Left cardiac atrium (tissue), 4 donors: ENCODE results near the gene ANP32B. TPM values are rescaled to one million over a fixed set of nuclear protein-coding genes. Genes with fewer than 3 reads are reported as not detected.
"Not testable (repeated sequence)": the region's sequence is repeated elsewhere in the genome, so short reads cannot be mapped to it uniquely, and the experiment has no call there.

Experiments used
- ATAC-seq, 2 donors: fragments of 200-7000 bp; cut with Tn5 transposase; one replicate each; pipeline ENCODE4 v1.9.1; 2020; ENCODE audit warnings: mild to moderate bottlenecking in 2 of 2, moderate library complexity in 2 of 2
- DNase-seq: peaks from one replicate; pipeline ENCODE4 v3.0.0-alpha.2; 2020
- intact Hi-C, 2 donors: fragments of 100-400 bp; cut with DNase I; formaldehyde crosslinking; loops; one replicate each; pipeline versions ENCODE4 v1.14.1 to v1.15.1; 2022 to 2023
- total RNA-seq, 2 donors: library from RNA; stranded (reverse); fragmentation: NEBNext Ultra II Directional; extraction: Animal tissue kit (Norgen Biotek cat#: 25700); gene quantifications; one replicate each; pipeline ENCODE4 v1.2.1, GENCODE V29; 2021
- donor health status: DM: no; HTN: yes; CAD: no.
- donor health status: DM: no; HTN: yes; CAD: no; lungs with severe emphysema.
- donor health status: DM: yes; HTN: yes; CAD: no.
- donor health status: Dilated cardiomyopathy.

The ANP32B gene
- total RNA-seq, 2 donors from 2014 or later, result 55.2 to 70.2 TPM

- intact Hi-C loops, result no loop called here
- ATAC-seq, result no peak
- no peak for DNase-seq
These were observed 21.8 kb upstream of the ANP32B start for GRCh38 chr9:97961361-97961760.

GRCh38 chr9:97962136-97962535, 21.0 kb upstream of the ANP32B start:
- intact Hi-C loops, result no loop called here
- DNase-seq (no peak), ATAC-seq (no peak)

- ATAC-seq, result no peak
- intact Hi-C loops, result no loop called here
These were observed 20.6 kb upstream of the ANP32B start for GRCh38 chr9:97962575-97962974.

GRCh38 chr9:97963232-97963631, 19.9 kb upstream of the ANP32B start:
- intact Hi-C loops, result no loop called here
- no peak for DNase-seq
- ATAC-seq, result no peak

More at GRCh38 chr9:97962575-97962974, 20.6 kb upstream of the ANP32B start:
- no peak for DNase-seq

- intact Hi-C loops, result no loop called here
- ATAC-seq (no peak), DNase-seq (no peak)
These were observed 18.2 kb upstream of the ANP32B start for GRCh38 chr9:97964901-97965300.

GRCh38 chr9:97966493-97966892, 16.6 kb upstream of the ANP32B start:
- intact Hi-C loops, result no loop called here
- no peak for DNase-seq
- no peak for ATAC-seq

- ATAC-seq (no peak), DNase-seq (no peak)
These were observed 14.1 kb upstream of the ANP32B start for GRCh38 chr9:97969014-97969413.

GRCh38 chr9:97970165-97970564, 13.0 kb upstream of the ANP32B start:
- intact Hi-C loops, result no loop called here
- ATAC-seq, result no peak

More at GRCh38 chr9:97969014-97969413, 14.1 kb upstream of the ANP32B start:
- intact Hi-C loops, result no loop called here

GRCh38 chr9:97972753-97973152, 10.4 kb upstream of the ANP32B start:
- DNase-seq (no peak), ATAC-seq (no peak)
- intact Hi-C loops, result no loop called here

More at GRCh38 chr9:97970165-97970564, 13.0 kb upstream of the ANP32B start:
- no peak for DNase-seq

GRCh38 chr9:97975376-97975775, 7.8 kb upstream of the ANP32B start:
- intact Hi-C loops, result no loop called here
- DNase-seq (no peak), ATAC-seq (no peak)

- DNase-seq, intact Hi-C loops, ATAC-seq: not testable (repeated sequence)
These were observed 6.5 kb upstream of the ANP32B start for GRCh38 chr9:97976633-97977032.

GRCh38 chr9:97978371-97979130, 4.6 kb upstream of the ANP32B start:
- ATAC-seq (no peak), DNase-seq (no peak)
- intact Hi-C loops, result no loop called here

- intact Hi-C loops, result loop anchor here in 1 of 2 donors (5.0 to 10.0 kb wide), 2 partner anchors 55 to 277 kb away; partner anchors contain the start of gene TBC1D2
- DNase-seq (no peak), ATAC-seq (no peak)
These were observed 3.2 kb upstream of the ANP32B start for GRCh38 chr9:97979788-97980478.

GRCh38 chr9:97980479-97980803, 2.7 kb upstream of the ANP32B start:
- ATAC-seq, result no peak
- intact Hi-C loops, result loop anchor here in 1 of 2 donors (5.0 to 10.0 kb wide), 2 partner anchors 54 to 277 kb away; partner anchors contain the start of gene TBC1D2
- DNase-seq, result peak; percentile 61

GRCh38 chr9:97980918-97981845, 2.0 kb upstream of the ANP32B start:
- intact Hi-C loops, result loop anchor here in 1 of 2 donors (5.0 to 10.0 kb wide), 2 partner anchors 54 to 276 kb away; partner anchors contain the start of gene TBC1D2
- ATAC-seq, result peak in 1 of 2 donors; percentile 3
- DNase-seq, result peak; percentile 64

GRCh38 chr9:97981846-97982682, 1.1 kb upstream of the ANP32B start:
- intact Hi-C loops, result loop anchor here in 1 of 2 donors (2.0 to 10.0 kb wide), 3 partner anchors 53 to 275 kb away; partner anchors contain the start of genes TBC1D2 and TRMO
- no peak for ATAC-seq

GRCh38 chr9:97983589-97984187, 547 bp downstream of the ANP32B start:
- DNase-seq, result peak; percentile 65
- peak; percentile 29 to 46 for ATAC-seq
- intact Hi-C loops, result loop anchor here in 1 of 2 donors (2.0 to 10.0 kb wide), 3 partner anchors 51 to 274 kb away; partner anchors contain the start of genes TBC1D2 and TRMO

More at GRCh38 chr9:97981846-97982682, 1.1 kb upstream of the ANP32B start:
- no peak for DNase-seq
